Thoracic aorta (tissue), 2 donors: Measurements from ENCODE around the gene CEP250. TPM values are rescaled to one million over a fixed set of nuclear protein-coding genes. Genes with fewer than 3 reads are reported as not detected.
"Not testable (repeated sequence)": the region's sequence is repeated elsewhere in the genome, so short reads cannot be mapped to it uniquely, and the experiment has no call there.

Source experiments
- ATAC-seq: fragments of 150-250 bp; one replicate; pipeline ENCODE4 v1.8.0; 2017; ENCODE audit warnings: low read depth; ENCODE audit not compliant: insufficient number of reproducible peaks, low FRiP score
- DNase-seq: peaks from one replicate; pipeline ENCODE4 v3.0.0-alpha.2; 2020; ENCODE audit warnings: low spot score
- H3K27ac ChIP-seq, 2 donors: fragments of 200-600 bp; sonication (generic); 1 replicate in 1 of 2; 2 replicates in 1 of 2; pipeline ENCODE4 v1.5.1; 2016; ENCODE audit warnings: mild to moderate bottlenecking in 2 of 2, moderate library complexity in 2 of 2
- H3K27me3 ChIP-seq: fragments of 200-600 bp; sonication (generic); replicated peaks from 2 replicates; pipeline ENCODE4 v1.6.0; 2016; ENCODE audit warnings: mild to moderate bottlenecking; ENCODE audit not compliant: insufficient read depth
- H3K36me3 ChIP-seq: fragments of 200-600 bp; sonication (generic); one replicate; pipeline ENCODE4 v1.5.1; 2016
- H3K4me1 ChIP-seq, 2 donors: fragments of 200-600 bp; sonication (generic); 1 replicate in 1 of 2; 2 replicates in 1 of 2; pipeline versions ENCODE4 v1.5.1 to v1.6.0; 2016; ENCODE audit warnings: low read depth in 2 of 2, mild to moderate bottlenecking in 1 of 2; ENCODE audit not compliant: control insufficient read depth in 1 of 2
- H3K4me3 ChIP-seq: fragments of 200-600 bp; sonication (generic); 2 replicates; pipeline ENCODE4 v1.5.1; 2016; ENCODE audit warnings: mild to moderate bottlenecking
- H3K9me3 ChIP-seq: fragments of 200-600 bp; sonication (generic); 2 replicates; pipeline ENCODE4 v1.5.1; 2016
- total RNA-seq, 2 donors: library from RNA; depleted of rRNA; stranded (reverse); fragments of >200 nt; gene quantifications; one replicate each; pipeline versions ENCODE4 v1.1.0 to v1.2.3, GENCODE V29; 2016
- TF ChIP-seq, protein P1 (sequence below): fragments of 200-600 bp; sonication (generic); IDR thresholded peaks from one replicate; pipeline ENCODE4 v1.5.1; 2019; ENCODE audit warnings: antibody characterized with exemption

The CEP250 gene
- total RNA-seq, 2 donors from 2014 or later, result 28.7 to 29.2 TPM

DNA sequence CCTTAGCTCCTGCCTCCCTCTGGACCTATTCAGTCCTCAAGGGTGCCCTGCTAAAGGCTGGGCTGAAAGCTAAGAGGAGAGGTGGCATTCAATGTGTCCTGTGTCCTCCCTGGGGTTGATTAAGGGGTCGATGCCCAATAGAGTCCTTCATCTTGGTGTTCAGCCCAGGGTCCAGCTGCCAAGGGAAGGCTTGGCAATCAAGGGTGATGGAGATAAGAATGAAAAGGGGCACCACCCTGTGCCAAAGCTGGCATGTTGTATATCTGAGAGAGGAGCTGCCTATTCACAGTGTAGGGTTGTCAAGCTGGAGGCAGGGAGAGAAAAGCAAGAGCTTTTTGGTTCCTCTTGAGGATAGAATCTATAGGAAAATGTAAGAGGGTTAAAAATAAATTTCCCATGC is 61.7 kb downstream of the CEP250 start:
- no peak overlapping the region for H3K27ac ChIP-seq
- H3K36me3 ChIP-seq, result peaks cover 11% of the 10 kb centered on the region
- no peak overlapping the region for H3K4me3 ChIP-seq
- H3K27me3 ChIP-seq, result no peaks in the 10 kb centered on the region
- no peak for ATAC-seq
- TF ChIP-seq, protein P1, sequence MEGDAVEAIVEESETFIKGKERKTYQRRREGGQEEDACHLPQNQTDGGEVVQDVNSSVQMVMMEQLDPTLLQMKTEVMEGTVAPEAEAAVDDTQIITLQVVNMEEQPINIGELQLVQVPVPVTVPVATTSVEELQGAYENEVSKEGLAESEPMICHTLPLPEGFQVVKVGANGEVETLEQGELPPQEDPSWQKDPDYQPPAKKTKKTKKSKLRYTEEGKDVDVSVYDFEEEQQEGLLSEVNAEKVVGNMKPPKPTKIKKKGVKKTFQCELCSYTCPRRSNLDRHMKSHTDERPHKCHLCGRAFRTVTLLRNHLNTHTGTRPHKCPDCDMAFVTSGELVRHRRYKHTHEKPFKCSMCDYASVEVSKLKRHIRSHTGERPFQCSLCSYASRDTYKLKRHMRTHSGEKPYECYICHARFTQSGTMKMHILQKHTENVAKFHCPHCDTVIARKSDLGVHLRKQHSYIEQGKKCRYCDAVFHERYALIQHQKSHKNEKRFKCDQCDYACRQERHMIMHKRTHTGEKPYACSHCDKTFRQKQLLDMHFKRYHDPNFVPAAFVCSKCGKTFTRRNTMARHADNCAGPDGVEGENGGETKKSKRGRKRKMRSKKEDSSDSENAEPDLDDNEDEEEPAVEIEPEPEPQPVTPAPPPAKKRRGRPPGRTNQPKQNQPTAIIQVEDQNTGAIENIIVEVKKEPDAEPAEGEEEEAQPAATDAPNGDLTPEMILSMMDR, result no peak
- H3K9me3 ChIP-seq, result no peaks in the 10 kb centered on the region
- no peak for DNase-seq
- H3K4me1 ChIP-seq, result no peaks in the 10 kb centered on the region

DNA sequence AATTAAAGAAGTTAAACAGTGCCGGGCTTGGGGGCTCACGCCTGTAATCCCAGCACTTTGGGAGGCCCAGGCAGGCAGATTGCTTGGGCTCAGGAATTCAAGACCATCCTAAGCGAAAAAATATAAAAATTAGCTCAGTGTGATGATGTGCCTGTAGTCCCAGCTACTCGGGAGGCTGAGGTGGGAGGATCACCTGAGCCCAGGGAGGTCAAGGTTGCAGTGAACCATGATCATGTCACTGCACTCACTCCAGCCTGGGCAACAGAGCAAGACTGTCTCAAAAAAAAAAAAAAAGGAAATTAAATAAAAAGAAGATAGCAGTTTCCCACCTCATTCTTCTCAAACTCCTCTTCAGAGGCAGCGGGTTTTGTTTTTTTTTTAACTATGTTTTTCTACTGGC is 62.4 kb downstream of the CEP250 start:
- ATAC-seq, H3K27ac ChIP-seq, H3K4me3 ChIP-seq, H3K4me1 ChIP-seq, H3K27me3 ChIP-seq, DNase-seq, H3K9me3 ChIP-seq: not testable (repeated sequence)
- H3K36me3 ChIP-seq, result peaks cover 11% of the 10 kb centered on the region

DNA sequence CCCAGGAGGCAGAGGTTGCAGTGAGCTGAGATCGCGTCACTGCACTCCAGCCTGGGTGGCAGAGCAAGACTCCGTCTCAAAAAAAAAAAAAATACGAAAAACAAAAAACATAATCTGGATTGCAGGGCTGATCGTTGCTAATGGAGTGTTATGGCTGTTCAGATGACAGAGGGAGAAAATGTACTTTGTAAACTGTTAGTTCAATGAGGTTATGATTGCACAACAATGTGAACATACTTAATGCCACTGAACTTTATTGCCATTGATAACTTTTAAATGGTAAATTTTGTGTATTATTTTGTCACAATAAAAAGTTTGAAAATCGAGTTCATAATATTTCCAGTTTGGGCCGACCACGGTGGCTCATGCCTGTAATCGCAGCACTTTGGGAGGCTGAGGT is 63.6 kb downstream of the CEP250 start:
- DNase-seq, result no peak
- Histone ChIP-seq H3K27me3 (no peaks in the 10 kb centered on the region), H3K9me3 (no peaks in the 10 kb centered on the region), H3K4me3 (no peak overlapping the region), H3K4me1 (no peaks in the 10 kb centered on the region), H3K36me3 (peaks cover 6% of the 10 kb centered on the region), H3K27ac (no peak overlapping the region)
- ATAC-seq, result no peak
- TF ChIP-seq, protein P1, result no peak

DNA sequence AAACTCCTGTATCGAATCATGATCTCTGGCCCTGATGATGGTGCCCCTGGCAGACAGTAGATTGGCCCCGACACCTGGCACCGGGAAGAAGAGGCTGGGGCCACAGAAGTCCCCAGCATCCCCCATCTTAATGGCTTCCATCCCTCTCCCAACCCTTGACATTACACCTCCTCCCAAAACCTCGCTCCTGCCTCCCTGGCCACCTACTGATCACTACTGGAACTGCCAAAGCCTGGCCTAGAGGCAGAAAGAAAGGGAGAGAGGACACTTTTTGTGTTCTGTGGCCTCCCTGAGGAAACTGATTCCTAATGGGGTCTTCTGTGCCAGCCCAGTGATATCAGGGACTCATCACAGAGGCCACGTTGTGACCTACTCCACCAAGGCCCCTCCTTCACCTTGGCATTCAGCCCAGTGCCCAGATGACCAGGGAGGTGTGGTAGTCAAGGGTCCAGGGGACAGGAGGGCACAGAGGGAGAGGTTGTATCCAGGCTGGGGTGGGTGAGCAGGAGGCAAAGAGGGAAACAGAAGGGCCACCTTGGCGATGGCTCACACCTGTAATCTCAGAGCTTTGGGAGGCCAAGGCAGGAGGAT is 68.0 kb downstream of the CEP250 start:
- Histone ChIP-seq H3K27me3 (no peaks in the 10 kb centered on the region), H3K27ac (no peak overlapping the region), H3K36me3 (no peaks in the 10 kb centered on the region), H3K9me3 (no peaks in the 10 kb centered on the region), H3K4me3 (no peak overlapping the region), H3K4me1 (no peaks in the 10 kb centered on the region)
- no peak for DNase-seq
- no peak for ATAC-seq
- TF ChIP-seq, protein P1, result peak; percentile 35

DNA sequence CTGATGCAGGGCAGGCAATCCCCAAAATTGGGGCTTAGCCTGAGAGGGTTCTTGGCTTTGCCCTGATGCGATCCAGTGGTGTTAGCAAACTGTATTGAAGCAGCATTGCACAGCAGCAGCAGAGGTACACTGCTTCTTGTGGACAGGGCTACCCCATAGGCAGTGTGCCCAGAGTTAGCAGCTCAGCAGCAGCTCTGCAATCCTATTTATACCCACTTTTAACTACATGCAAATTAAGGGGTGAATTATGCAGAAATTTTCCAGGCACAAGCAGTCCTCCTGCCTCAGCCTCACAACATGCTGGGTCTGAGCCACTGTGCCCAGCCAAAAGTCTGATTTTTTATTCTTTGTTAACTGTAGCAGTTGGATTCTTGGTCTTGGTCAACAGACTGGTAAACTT is 70.2 kb downstream of the CEP250 start:
- TF ChIP-seq, protein P1, result no peak
- Histone ChIP-seq H3K27ac (no peak overlapping the region), H3K4me1 (no peaks in the 10 kb centered on the region), H3K36me3 (no peaks in the 10 kb centered on the region), H3K9me3 (no peaks in the 10 kb centered on the region), H3K4me3 (no peak overlapping the region), H3K27me3 (no peaks in the 10 kb centered on the region)
- DNase-seq, result no peak
- no peak for ATAC-seq
